HG02840 (cell line): Measurements from ENCODE around the gene UQCRHL.
"Not testable (repeated sequence)": the region's sequence is repeated elsewhere in the genome, so short reads cannot be mapped to it uniquely, and the experiment has no call there.

ENCODE experiments used
- ATAC-seq: cut with Tn5 transposase; IDR thresholded peaks from one replicate; pipeline ENCODE4 v1.9.1; 2021; ENCODE audit warnings: mild to moderate bottlenecking, moderate library complexity, moderate number of reproducible peaks; ENCODE audit not compliant: unreplicated experiment, low FRiP score

The UQCRHL gene

DNA sequence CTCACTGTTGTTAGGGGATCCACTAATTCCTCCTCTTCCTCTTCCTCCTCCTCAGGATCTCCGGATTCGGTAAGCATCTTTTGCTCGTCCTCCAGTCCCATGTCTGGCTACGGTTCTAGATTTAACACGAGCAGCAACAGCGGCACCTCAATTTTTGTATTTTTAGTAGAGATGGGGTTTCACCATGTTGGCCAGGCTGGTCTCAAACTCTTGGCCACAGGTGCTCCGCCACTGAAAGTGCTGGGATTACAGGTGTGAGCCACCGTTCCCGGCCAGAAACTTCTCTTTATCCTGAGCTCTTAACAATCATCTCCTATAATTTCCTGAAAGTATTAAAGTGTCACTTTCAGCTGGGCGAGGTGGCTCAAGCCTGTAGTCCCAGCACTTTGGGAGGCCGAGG lies at the start of gene UQCRHL:
TSS of gene UQCRHL (minus strand) at position 101 of the 400 bp plus-strand sequence. CDS start at position 101, 0 bp downstream.
- not testable (repeated sequence) for ATAC-seq

DNA sequence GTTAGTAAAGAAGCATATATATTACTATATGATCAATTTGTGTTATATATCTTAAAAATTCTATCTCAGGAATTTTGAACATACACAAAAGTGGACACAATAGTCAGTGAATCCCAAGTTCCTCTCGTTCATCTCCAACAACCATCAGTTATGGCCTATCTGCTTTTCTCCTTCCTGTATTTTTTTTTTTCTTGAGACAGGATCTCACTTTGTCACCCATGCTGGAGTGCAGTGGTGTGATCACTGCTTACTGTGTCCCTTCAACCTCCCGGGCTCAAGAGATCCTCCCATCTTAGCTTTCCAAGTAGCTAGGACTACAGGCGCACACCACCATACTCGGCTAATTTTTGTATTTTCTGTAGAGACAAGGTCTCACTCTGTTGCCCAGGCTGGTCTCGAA lies 49.4 kb upstream of the UQCRHL start:
- no peak for ATAC-seq

DNA sequence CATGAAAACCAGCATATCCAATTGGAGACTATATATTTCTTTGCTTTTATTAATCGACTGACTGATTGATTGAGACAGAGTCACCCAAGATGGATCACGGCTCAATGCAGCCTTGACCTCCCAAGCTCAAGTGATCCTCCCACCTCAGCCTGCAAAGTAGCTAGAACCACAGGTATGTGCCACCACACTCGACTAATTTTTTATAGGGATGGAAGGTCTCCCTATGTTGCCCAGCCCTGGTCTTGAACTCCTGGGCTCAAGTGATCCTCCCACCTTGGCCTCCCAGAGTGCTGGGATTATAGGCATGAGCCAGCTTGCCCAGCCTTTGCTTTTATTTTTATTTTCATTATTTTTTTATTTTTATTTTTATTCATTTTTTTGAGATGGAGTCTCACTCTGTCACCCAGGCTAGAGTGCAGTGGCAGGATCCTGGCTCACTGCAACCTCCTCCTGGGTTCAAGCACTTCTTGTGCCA lies 45.4 kb upstream of the UQCRHL start:
- ATAC-seq, result no peak

DNA sequence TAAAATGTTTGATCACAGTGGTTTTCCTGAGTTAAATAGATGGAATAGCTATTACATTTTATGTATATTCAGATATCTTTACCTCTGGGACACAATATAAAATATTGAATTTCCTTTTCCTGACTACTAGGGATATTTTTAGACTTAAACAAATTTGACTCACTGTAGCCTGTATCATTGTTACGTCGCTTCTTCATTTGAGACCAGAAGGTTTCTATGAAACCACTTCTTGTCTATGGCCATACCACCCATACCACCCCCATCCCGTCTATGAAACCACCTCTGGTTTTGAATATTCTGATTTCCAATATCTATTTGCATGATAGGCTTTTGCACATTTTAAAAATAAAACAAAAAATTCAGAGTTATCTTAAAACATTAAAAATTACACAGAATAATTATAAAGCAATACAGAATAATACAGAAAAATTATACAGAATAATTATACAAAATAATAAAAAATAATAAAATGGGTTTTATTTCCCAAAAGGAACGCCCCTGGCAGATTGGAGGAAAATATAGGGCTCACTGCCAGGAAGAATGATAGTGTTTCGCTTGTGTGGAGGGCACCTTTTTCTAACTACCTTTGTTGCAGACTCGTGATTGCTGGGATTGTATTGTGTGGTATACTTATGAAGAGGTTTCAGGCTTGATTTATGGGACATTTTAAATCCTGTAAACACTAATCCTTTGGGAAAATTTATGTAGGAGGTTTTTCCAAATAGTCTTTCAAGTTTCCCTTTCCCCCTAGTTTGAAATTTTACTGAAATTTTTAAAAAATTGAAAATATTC lies 44.8 kb upstream of the UQCRHL start:
- ATAC-seq, result no peak

DNA sequence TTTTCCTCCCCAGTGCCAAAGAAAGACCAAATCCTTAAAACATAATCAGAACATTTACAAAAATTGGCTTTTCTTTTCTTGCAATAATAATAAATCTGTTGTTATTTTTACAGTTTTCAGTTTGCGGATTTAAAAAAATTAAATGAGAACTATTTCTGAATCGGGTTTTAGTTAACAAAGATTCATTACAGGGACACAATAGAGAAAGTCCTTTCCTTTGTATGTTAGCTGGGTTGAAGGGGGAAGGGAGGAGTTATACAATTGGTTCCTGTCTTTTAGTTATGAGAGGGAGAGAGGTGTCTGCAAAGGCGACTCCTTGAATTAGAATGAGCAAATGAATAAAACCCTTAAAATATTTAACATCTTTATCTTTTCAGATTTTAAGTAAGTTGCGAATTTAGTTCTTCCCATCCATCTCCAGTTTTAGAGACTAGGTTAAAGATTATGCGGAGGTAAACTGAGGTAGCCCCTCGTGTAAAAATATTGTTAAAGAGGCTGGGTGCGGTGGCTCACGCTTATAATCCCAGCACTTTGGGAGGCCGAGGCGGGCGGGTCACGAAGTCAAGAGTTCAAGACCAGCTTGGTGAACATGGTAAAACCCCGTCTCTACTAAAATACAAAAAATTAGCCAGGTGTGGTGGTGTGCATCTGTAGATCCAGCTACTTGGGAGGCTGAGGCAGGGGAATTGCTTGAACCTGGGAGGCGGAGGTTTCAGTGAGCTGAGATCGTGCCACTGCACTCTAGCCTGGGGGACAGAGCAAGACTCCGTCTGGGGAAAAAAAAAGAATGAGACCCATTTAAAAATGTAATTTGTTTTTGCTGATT lies 44.0 kb upstream of the UQCRHL start:
- ATAC-seq, result no peak

DNA sequence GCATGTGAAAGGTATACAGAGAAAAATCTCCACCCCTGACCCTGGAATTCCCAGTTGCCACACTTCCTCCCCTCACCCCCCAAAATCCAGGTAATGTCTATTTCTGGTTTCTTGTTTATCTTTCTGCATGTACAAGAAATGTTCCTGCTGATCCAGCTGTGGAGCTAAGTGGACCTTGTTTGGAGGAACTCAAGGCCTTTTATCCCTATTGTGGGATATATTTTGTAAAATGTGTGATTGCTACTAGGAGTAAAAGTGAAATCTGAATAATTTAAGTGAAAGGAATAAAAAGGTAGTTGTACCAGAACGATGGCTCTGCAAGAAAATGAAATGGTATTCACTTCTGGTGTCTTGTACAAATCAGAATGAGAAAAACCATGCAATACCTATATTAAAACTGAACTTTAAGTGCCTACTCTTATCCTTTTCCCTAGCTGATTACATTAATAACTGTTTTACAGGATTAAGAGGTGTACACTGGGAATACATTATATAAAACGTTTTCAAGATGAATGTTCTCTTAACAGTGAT lies 43.1 kb upstream of the UQCRHL start:
- ATAC-seq, result no peak

DNA sequence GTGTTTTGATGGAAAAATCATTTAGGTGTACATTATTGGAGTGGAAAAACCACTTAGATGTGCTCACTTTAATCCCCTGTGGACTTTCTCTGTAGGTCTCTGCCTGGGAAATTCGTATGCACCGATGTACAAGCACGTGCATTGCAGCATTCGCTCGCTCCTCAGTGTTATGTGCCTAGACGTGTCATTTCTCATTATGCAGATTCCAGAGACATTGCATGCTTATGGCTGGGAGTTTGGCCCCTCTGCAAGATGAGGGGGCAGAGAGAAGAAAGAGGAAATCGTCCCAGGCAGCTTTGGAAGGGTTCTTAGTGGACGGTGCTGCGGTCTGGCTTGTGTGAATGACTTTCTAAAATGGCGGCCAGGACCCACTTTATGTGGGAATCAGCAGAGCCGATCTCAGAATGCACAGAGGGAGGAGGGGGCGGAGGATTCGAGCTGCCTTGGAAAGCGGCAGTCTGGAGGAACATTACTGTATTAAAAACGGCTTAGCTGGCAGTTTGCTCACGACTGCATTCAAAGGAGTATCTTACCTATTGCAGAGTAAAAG lies 42.4 kb upstream of the UQCRHL start:
- no peak for ATAC-seq

DNA sequence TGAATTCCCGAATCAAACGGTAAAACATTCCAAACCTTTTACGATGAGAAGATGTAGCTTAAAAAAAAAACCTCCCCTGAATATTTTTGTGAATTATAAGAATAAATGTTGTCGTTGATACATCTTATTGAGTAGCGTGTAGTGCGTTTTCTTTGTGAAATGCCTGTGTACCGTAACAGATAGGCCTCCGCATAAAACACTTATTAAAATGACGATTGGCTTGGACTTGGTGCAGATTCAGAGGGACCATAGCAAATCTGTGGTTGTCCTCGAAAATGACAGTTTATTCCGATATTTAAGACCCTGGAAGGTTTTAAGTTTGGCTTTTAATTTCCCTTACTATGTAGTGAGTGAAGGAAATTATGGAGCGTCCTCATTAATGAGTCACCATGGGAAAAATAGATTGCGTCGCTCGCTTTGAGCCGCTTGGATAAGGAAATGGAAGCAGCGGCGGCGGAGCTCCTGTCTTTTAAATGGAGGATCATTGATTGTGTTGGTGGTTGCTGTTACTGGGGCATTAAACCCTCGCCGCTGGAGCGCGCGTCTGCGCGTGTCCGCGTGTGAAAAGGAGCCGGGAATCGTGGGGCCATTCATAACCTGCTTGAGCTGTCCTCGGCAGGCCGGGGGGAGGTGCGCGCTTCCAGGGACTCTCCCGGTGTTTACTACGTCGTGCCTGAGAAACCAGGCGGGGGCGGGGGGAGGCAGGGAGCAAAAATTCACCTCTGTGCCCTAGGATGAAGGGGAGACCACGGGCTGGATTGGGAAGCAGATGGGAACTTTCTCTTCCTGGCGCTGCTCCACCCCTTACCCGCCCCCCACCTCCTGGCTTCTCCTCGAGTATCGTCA lies 41.7 kb upstream of the UQCRHL start:
- ATAC-seq, result no peak

DNA sequence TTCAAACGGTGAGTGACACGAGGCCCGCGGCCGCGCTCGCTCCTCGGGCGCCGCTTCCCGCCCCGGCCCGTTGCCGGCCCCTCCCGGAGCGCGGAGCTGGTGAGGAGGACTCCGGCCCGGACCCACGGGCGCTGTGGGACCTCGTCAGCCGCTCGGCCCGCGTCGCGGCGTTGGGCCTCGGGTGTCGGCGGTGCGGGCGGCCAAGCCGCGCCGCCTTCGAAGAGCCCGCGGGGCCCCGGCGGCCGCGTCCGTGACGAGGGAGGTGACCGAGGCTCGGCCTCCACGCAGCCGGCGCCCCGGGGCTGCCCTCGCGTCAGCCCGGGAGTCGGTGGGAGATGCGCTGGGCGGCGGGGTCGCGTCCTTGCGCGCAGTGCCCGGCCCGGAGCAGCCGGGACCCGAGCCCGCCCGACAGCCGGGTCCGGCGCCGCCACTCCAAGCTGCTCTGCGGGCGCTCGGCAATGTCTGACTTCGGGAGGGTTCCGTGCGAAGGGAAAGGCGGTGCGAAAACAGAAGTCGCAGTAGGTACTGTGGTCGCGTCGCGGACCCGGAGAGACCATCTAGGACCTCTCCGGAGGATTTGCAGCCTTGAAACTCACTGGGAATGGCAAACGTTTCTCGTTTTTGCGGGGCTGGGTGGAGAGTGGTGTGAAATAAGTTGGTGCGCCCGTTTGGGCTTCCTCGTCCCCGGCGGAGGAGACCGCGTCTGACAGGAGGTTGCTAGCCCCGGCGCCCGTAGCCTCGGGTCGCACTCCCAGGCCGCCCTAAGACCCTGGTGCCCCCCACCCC lies 40.9 kb upstream of the UQCRHL start:
- peak; percentile 20 for ATAC-seq

DNA sequence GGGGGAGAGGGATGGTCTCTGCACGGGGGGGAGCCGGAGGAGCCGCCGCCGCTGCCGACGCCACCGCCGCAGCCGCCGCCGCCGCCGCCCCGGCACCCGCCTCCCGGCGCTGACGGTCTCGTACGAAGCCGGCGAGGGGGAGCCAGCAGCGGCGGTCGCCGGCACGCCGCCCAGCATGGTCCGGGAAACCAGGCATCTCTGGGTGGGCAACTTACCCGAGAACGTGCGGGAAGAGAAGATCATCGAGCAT lies 40.4 kb upstream of the UQCRHL start:
- ATAC-seq, result peak; percentile 14

DNA sequence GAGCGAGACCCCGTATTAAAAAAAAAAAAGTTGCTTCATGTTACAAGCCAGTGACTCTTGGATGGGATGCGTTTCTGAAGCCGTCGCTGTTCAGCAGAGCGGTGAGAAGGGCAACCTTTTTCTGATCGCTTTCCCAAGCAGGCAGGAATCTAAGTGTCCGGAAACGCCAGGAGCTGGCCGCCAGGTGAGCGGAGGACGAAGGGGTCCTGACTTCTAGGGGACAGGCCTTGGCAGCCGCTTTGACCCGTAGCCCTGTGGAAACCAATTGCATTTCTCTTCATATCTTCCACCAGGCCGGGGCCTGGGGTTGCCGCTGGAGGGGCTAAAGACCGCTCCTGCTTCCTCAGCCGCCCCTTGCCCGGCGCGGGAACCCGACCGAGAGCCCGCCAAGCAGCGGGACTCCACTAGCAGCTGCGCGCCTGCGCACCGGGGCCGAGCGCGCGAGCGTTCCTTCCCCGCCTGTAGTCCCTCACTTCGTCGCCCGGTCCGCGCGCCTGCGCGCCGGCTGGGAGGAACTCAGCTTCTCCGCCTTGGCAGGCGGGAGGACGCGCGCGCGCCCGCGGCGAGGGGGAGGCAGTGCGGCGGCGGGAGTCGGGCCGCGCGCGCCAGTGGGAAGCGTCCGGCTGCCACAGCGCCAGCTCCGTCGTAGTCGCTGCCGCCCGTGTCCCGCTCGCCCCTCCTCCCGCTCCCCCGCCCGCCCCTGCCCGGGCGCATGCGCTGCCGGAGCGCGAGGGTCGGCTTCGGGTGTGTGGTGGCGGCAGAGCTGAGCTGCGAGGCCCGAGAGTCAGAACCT lies 39.8 kb upstream of the UQCRHL start, which contains the start of gene SPEN:
TSS of gene SPEN (plus strand) at position 608 of the 793 bp plus-strand sequence. CDS start 361 bp downstream, outside the sequence.
- peak; percentile 64 for ATAC-seq

DNA sequence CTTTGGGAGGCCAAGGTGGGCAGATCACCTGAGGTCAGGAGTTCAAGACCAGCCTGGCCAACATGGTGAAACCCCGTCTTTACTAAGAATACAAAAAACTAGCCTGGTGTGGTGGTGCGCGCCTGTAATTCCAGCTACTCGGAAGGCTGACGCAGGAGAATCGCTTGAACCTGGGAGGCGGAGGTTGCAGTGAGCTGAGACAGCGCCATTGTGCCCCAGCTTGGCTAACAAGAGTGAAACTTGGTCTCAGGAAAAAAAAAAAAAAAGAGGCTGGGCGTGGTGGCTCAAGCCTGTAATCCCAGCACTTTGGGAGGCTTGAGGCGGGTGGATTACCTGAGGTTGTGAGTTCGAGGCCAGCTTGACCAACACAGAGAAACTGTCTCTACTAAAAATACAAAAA lies 38.6 kb upstream of the UQCRHL start:
- not testable (repeated sequence) for ATAC-seq

DNA sequence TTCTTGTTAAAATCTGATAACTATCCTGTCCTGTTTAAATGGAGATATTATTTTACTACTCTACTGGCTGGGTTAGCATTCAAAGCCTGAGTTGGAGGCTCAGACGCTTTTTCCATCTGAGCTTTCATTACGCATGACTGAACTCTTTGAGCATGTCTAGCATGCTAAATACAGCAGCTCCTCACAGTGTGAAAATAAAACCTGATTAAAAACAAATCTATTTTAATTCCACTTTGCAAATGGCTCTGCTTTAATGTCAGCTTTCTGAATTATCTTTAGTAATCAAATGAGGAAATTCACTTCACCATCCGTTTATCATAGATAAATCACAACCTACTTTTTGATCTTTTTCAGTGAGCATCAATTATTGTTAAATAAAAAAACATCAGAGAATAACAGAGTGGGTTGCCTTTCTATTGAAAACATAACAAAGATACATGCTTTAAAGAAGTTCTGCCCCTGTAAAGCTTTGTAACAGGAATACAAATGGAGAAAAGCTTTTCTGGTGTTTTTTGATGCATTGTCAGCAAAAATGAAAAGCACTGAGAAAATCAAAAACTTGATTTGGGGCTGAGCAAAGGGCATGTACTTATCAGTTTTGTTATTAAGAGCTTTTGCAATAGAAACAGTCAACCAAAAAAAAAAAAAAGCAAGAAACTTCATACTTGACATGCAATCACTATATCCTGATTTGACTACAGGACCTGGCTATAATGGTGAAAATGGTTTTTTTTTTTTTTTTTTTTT lies 36.5 kb upstream of the UQCRHL start:
- ATAC-seq, result no peak

DNA sequence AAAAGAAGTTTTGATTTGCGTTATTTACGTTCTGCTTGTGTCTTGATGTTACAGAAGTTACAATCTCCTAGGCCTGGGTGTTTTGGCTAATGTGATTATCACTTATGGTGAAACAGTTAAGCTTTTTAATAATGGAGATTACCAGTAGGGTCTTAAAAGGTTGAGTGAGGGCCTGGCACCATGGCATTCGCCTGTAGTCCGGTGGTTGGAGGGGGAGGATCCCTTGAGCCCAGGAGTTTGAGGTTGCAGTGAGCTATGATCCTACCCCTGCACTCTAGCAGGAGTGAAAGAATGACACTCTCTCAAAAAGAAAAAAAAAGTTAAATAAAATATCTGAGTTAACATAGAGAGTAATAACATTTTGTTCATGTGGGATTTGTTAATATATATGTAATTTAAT lies 31.3 kb upstream of the UQCRHL start:
- ATAC-seq, result no peak

DNA sequence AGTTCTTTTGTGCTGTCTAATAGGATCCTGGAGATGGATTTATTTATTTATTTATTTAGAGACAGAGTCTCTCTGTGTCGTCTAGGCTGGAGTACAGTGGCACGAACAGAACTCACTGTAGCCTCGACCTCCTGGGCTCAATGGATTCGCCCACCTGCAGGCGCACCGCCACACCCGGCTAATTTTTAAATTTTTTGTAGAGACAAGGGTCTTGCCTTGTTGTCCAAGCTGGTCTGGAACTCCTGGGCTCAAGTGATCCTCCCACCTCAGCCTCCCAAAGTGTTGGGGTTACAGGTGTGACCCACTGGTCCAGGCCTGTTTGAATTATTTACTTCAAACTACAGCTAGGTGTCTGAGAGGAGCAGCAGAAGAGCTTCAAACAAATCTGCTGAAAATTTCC lies 30.5 kb upstream of the UQCRHL start:
- ATAC-seq, result no peak

DNA sequence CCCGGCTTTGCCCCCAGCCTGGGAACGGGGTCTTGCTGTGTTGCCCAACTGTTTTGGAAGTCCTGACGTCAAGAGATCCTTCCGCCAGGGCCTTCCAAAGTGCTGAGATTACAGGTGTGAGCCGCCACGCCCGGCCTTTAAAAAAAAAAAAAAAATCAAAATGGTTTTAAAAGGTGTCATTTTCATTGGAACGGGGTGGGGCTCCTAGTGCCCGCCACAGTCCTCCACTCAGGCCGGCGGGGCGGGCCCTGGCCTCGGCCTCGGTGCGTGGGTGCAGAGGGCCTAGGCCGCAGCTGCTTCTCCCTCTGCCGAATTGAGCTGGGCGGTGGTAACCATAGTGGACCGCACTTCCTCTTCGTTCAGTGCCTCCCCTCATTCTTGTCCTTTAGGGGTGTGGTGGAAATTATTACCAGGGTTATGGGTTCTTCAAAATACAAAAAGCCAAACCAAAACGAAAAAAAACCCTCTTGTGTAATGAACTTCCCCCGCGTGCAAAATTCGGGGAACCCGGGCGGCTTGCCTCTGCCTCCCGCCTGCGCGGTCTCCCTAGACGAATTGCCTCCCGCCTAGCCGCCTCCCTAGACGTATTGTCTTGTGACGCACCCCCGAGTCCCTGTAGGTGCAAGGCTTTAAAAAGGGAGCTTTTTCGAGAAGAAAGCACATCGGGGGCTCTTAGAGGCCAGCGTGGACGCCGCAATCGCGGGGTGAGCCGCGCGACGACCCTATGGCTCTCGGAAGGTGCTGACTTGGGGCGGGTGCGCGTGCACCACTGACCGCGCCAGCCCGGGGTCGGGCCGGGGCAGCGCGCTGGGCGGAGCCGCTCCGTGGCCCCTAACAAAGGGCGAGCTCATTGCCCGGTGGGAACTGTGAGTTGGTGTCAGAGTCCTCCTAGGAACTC lies 29.6 kb upstream of the UQCRHL start:
- ATAC-seq, result no peak

DNA sequence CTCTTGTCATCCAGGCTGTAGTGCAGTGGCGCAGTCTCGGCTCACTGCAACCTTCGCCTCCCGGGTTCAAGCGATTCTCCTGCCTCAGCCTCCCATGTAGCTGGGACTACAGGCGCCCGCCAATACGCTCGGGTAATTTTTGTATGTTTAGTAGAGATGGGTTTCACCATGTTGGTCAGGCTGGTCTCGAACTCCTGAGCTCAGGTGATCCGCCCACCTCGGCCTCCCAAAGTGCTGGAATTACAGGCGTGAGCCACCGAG lies 29.0 kb upstream of the UQCRHL start:
- ATAC-seq, result not testable (repeated sequence)
